DMS53 (cell line): ENCODE measurements around the gene DGCR8.

Experiments used
- DNase-seq: peaks from one replicate; lab custom pipeline; 2025; lab: John Stamatoyannopoulos, UW

Gene DGCR8

GRCh38 chr22:20110359-20110985, 30.4 kb downstream of the DGCR8 start:
- DNase-seq: no peak

GRCh38 chr22:20111045-20111688, 31.1 kb downstream of the DGCR8 start:
- DNase-seq: peak; percentile 54

GRCh38 chr22:20111689-20112622, 31.9 kb downstream of the DGCR8 start:
- DNase-seq: no peak

- DNase-seq: no peak
These were observed 32.8 kb downstream of the DGCR8 start for GRCh38 chr22:20112623-20113511.

- no peak for DNase-seq
These were observed 33.7 kb downstream of the DGCR8 start for GRCh38 chr22:20113551-20114310.

GRCh38 chr22:20114506-20115475, 34.8 kb downstream of the DGCR8 start:
- DNase-seq: no peak

GRCh38 chr22:20115691-20116375, 35.8 kb downstream of the DGCR8 start, which contains the start of gene RANBP1:
Gene RANBP1, plus strand, starts transcription at chr22:20116104. Its CDS starts 81 bp downstream, at chr22:20116185.
- no peak for DNase-seq

- DNase-seq: no peak
These were observed 36.4 kb downstream of the DGCR8 start for GRCh38 chr22:20116376-20116950.

- DNase-seq: peak; percentile 93
These were observed 37.1 kb downstream of the DGCR8 start, which contains the start of gene TRMT2A for GRCh38 chr22:20116951-20117632. Gene TRMT2A, minus strand, starts transcription at chr22:20117226. Its CDS starts 320 bp downstream, at chr22:20116906.

- peak; percentile 34 for DNase-seq
These were observed 37.7 kb downstream of the DGCR8 start for GRCh38 chr22:20117633-20118299.

GRCh38 chr22:20118300-20119020, 38.4 kb downstream of the DGCR8 start:
- no peak for DNase-seq

GRCh38 chr22:20121856-20122415, 41.9 kb downstream of the DGCR8 start:
- no peak for DNase-seq

GRCh38 chr22:20123366-20124082, 43.5 kb downstream of the DGCR8 start:
- no peak for DNase-seq

- no peak for DNase-seq
These were observed 44.2 kb downstream of the DGCR8 start for GRCh38 chr22:20124083-20124787.
